Activated CD8-positive, alpha-beta memory T cell treated with anti-CD3 and anti-CD28 coated beads, Interleukin-2, amount 50 U/mL, for 24 hours (primary cell): ENCODE results near the gene DUSP22.

ENCODE experiments used
- DNase-seq: peaks from one replicate; pipeline ENCODE4 v3.0.0-alpha.2; 2020; ENCODE audit errors: extremely low read depth

The DUSP22 gene

GRCh38 chr6:380234-381218 lies 88.2 kb downstream of the DUSP22 start:
- no peak for DNase-seq

GRCh38 chr6:381742-382461 lies 89.6 kb downstream of the DUSP22 start:
- DNase-seq = no peak

DNA sequence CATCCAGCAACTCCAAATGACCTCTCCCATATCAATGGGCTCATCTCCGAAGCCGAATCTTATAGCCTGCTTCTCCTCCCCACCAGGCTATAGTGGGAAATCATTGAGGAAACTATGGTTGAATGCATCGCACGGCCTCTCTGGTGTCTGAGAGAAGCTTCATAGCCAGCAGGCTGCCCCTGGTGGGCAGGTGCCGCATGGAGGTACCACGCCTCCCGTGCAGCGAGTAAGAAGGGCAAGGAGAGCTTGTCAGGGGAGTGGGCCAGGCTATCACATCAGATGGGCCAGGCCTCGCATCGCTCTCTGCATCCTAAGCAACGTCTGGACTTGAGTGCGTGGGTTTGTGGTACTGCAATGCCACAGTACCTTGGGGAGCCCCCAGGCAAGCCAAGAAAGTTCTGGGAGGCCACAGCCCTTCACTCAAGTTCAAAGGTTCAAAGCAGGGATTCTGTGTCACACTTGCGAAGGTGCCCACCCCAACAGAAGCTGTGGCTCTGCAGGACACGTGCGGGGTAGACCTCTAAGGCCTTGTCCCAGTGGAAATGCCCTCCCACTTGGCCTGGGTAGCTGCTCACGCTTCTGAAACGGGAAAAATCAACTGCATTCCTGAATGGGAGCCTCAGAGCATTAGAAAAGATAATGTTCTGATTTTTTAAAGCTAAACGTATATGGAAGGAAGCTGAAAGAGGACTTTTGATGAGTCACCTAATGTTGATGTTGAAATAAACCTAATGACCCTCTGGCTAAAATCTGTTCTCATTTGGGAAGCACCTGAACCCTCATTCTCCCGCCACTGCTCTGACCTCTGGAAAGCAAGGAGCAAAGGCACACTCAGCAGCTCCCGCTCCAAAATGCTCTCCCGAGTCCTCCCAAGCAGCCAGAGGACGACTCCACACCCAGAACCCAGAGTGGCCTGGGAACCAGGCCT lies 90.9 kb downstream of the DUSP22 start:
- no peak for DNase-seq

GRCh38 chr6:383856-384255 lies 91.6 kb downstream of the DUSP22 start:
- no peak for DNase-seq

DNA sequence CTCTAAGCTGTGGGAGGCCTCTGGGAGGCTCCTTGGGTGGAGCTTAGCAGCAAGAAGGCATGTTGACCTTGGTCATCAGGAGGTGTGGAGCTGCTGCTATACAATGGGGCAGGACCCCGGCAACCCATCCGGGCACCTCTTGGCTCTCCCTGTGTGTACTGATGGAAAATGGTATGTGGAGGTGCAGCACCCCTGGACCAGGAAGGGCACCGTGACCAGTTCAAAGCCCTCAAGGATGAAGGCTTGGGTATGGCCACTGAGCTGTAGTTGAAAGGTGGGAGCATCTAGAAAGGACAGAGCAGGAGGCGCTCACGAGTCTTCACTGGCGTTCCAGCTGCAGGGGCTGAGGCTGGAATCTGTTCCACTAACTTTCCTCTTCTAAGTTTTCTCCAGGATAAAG lies 92.6 kb downstream of the DUSP22 start:
- no peak for DNase-seq

GRCh38 chr6:385614-386013 lies 93.3 kb downstream of the DUSP22 start:
- DNase-seq = no peak

DNA sequence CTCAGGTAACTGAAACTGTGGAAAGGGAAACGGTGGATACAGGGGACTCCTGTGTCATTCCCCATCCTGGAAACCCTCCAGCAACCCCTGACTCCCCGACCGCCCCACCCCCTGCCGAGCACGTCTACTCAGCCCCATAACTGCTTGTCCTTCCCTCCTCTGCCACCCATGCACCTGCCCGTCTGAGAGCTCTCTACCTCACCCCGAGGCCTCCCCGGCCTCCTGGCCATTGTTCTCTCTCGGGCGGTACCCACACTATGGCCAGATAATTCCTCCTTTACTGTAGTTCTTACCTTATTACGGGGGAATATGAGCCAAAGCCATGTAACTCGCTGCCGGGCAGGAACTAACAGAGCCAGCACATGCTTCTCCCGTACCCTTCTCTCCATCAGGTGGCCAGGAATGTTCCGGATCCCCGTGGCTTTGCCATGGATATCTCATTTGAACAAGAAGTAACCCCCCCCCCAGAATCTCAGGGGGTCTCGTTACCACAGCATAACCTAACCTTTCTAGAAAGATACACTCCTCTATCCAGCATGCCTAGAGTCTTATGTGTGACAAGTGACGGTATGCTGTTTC lies 94.5 kb downstream of the DUSP22 start:
- no peak for DNase-seq

GRCh38 chr6:387293-387741 lies 95.0 kb downstream of the DUSP22 start:
- no peak for DNase-seq

- no peak for DNase-seq
These were observed 96.1 kb downstream of the DUSP22 start for GRCh38 chr6:388202-388903.

DNA sequence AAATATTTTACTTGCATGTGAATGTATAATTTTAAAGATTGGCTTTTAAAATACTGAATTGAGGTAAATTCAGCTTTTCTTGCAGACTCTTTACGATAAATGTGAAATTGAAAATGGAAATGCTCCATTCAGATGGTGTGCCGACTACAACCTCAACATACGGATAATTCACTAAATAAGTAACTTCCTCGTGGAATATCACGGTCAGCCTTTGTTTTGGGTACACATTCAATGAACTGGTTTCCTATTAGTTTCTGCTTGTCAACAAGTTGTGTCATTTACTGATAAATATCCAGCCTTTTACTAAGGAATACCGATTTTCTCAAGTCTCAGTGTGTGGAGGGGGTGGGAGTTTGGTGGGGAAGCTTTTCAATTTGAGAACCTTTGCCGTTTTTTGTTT lies 96.9 kb downstream of the DUSP22 start:
- no peak for DNase-seq

DNA sequence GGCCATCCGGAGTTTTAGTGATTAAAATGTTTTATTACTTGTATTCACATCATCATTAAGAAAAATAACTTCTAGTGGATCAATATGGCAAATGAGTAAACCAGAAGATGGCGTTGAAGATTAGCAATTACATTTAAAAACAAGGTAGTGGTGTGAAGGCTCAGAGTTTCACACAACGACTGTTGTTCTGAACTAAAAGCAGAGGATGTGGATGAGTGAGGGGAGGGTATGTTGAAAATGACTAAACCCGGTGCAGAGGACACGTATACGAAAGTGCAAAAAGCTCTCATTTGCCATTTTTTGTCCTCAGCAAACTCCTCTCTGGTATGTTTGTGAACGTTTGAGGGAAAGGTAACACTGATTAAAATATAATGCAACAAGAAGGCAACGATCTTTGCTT lies 97.3 kb downstream of the DUSP22 start:
- no peak for DNase-seq

- DNase-seq = no peak
These were observed 98.7 kb downstream of the DUSP22 start for GRCh38 chr6:390914-391558.

GRCh38 chr6:391559-392440 lies 99.5 kb downstream of the DUSP22 start, which contains the start of gene IRF4:
TSS of gene IRF4 (plus strand) at chr6:391752. CDS start at chr6:393153, 1,401 bp downstream.
- DNase-seq = no peak

DNA sequence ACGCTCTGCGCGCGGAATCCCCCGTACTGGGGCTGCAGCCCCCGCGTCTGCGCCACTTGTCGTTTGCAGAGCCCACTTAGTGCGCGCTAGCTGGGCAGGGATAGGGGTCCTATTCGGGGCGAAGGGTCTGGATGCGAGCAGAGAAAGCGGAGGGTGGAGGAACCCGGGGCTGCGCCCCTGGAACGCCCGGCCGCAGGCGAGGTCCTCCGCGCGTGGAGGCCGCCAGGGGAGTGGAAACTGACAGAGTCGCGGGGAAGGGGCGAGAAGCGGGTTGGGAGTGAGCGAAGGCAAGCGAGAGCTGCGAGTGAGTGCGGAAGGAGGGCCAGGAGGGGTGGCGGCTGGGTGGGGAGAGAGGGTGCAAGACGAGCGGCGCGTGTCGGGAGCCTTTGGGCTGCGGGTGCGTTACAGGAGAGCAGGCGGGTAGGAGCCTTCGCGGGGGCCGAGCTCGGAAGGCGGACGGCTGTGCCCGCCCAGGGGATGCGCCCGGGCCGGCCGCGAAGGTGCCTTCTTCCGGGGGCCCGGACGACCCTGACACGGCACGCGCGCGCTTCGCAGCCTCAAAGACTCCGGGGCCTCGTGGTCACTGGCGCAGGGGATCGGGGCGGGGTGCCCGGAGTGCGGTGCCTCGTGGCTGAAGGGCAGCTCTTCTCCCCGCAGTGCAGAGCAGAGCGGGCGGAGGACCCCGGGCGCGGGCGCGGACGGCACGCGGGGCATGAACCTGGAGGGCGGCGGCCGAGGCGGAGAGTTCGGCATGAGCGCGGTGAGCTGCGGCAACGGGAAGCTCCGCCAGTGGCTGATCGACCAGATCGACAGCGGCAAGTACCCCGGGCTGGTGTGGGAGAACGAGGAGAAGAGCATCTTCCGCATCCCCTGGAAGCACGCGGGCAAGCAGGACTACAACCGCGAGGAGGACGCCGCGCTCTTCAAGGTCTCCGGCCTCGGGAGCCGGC lies 100.4 kb downstream of the DUSP22 start:
- DNase-seq = no peak

- DNase-seq = no peak
These were observed 101.3 kb downstream of the DUSP22 start for GRCh38 chr6:393391-394221.

- DNase-seq = no peak
These were observed 102.5 kb downstream of the DUSP22 start for GRCh38 chr6:394641-395289.
